Neutrophil (primary cell): ENCODE data around the gene CDH13.

Experiments
- H3K27ac ChIP-seq: fragments of 200-600 bp; sonication (generic); 2 replicates; pipeline ENCODE4 v1.5.1; 2016; ENCODE audit warnings: mild to moderate bottlenecking, moderate library complexity
- H3K27me3 ChIP-seq: fragments of 200-600 bp; sonication (generic); 2 replicates; pipeline ENCODE4 v1.6.0; 2016; ENCODE audit warnings: mild to moderate bottlenecking
- H3K36me3 ChIP-seq: fragments of 200-600 bp; sonication (generic); 2 replicates; pipeline ENCODE4 v1.5.1; 2017
- H3K4me1 ChIP-seq, 2 experiments: fragments of 200-600 bp in 1 of 2; sonication (generic) in 1 of 2; 1 replicate in 1 of 2; 2 replicates in 1 of 2; pipeline versions ENCODE4 v1.5.1 to v1.6.1; 2013 to 2016; ENCODE audit warnings: low read depth in 1 of 2, low read length in 1 of 2, mild to moderate bottlenecking in 1 of 2, moderate library complexity in 1 of 2; ENCODE audit not compliant: control insufficient read depth in 1 of 2, insufficient read depth in 1 of 2
- H3K4me3 ChIP-seq, 2 experiments: fragments of 200-600 bp in 1 of 2; sonication (generic) in 1 of 2; 1 replicate in 1 of 2; 2 replicates in 1 of 2; pipeline ENCODE4 v1.5.1; 2013 to 2016; ENCODE audit warnings: low read depth in 1 of 2, low read length in 1 of 2, mild to moderate bottlenecking in 1 of 2, moderate library complexity in 1 of 2
- H3K9me3 ChIP-seq: fragments of 200-600 bp; sonication (generic); 2 replicates; pipeline ENCODE4 v1.5.1; 2016
- TF ChIP-seq, protein P1 (sequence below): fragments of 200-600 bp; sonication (generic); IDR thresholded peaks from 2 replicates; pipeline ENCODE4 v1.5.1; 2016; ENCODE audit warnings: antibody characterized with exemption

Gene CDH13

DNA sequence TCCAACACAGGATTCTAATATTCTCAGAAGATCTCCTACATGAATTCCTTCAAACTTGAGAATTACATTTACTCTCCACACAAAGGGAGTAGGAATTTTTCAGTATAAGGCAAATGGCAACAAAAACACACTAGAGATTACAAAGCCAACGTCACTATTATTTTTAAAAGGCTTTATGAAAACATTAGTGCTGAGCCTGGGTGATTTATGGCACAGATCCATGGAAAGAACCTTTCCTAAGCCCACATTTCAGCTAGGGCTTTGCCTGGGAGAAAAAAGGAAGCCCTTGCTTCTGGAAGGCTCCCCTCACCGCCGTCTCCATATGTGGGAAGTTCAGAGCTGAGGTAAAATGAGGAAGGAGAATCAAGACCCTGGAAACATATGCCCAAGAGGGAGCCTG, 681.6 kb downstream of the CDH13 start:
- TF ChIP-seq, protein P1, sequence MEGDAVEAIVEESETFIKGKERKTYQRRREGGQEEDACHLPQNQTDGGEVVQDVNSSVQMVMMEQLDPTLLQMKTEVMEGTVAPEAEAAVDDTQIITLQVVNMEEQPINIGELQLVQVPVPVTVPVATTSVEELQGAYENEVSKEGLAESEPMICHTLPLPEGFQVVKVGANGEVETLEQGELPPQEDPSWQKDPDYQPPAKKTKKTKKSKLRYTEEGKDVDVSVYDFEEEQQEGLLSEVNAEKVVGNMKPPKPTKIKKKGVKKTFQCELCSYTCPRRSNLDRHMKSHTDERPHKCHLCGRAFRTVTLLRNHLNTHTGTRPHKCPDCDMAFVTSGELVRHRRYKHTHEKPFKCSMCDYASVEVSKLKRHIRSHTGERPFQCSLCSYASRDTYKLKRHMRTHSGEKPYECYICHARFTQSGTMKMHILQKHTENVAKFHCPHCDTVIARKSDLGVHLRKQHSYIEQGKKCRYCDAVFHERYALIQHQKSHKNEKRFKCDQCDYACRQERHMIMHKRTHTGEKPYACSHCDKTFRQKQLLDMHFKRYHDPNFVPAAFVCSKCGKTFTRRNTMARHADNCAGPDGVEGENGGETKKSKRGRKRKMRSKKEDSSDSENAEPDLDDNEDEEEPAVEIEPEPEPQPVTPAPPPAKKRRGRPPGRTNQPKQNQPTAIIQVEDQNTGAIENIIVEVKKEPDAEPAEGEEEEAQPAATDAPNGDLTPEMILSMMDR = no peak
- Histone ChIP-seq H3K27me3 (no peaks in the 10 kb centered on the region), H3K36me3 (no peaks in the 10 kb centered on the region), H3K4me1 (no peaks in the 10 kb centered on the region), H3K27ac (no peak overlapping the region), H3K9me3 (no peaks in the 10 kb centered on the region), H3K4me3 (no peak overlapping the region)

DNA sequence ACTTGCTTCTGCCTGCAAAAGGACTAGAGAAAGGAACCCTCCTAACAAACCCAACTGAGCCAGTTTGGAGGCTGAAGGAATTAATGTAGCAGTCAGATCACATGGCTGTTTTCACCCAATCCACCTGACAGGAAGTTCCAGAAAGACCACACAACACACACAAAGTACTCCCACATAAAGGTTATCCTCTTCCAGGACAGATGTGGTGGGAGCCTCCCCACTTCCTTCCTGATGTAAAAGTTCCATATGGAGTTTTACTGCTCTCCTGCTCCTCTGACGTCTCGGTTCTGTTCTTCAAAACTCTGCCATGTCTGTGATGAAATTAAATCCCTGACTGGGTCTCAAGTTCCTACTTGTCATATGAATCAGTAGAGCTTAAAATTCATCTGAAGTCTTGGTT, 684.0 kb downstream of the CDH13 start:
- no peaks in the 10 kb centered on the region for H3K27me3 ChIP-seq
- no peak overlapping the region for H3K4me3 ChIP-seq
- no peak overlapping the region for H3K27ac ChIP-seq
- H3K36me3 ChIP-seq = no peaks in the 10 kb centered on the region
- H3K4me1 ChIP-seq = no peaks in the 10 kb centered on the region
- no peaks in the 10 kb centered on the region for H3K9me3 ChIP-seq
- TF ChIP-seq, protein P1 = no peak

DNA sequence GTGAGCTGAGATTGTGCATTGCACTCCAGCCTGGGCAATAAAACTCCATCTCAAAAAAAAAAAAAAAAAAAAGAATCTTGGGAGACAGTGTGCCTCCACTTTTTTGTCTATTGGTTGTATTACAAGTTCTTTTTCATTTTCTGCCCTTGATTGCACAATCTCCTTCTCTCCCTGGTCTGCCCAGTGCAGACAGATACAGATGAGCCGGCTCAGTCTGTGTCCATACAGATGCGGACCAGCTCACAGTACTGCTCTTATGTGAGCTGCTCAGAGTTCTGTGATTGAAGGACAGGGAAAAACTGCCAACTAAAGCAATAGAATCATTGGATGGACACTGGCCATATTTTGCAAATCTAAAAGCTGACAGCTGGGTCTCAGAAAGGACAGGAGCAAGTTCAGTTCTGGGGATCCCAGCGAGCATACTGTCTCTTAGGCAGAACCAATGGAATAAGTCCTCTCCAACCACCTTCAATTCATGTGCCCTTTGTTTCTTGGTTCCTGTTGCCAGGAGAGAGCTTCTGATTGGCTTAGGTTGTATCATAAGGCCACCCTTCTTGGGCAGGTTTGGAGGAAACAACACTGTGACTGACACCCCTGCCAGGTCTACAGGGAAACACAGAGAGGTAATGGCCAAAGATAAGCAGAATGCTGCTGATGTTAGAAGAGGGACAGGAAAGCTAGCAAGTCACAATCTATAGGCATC, 685.4 kb downstream of the CDH13 start:
- Histone ChIP-seq H3K4me3 (no peak overlapping the region), H3K27ac (no peak overlapping the region), H3K9me3 (no peaks in the 10 kb centered on the region), H3K36me3 (no peaks in the 10 kb centered on the region), H3K4me1 (no peaks in the 10 kb centered on the region), H3K27me3 (no peaks in the 10 kb centered on the region)
- TF ChIP-seq, protein P1 = no peak

DNA sequence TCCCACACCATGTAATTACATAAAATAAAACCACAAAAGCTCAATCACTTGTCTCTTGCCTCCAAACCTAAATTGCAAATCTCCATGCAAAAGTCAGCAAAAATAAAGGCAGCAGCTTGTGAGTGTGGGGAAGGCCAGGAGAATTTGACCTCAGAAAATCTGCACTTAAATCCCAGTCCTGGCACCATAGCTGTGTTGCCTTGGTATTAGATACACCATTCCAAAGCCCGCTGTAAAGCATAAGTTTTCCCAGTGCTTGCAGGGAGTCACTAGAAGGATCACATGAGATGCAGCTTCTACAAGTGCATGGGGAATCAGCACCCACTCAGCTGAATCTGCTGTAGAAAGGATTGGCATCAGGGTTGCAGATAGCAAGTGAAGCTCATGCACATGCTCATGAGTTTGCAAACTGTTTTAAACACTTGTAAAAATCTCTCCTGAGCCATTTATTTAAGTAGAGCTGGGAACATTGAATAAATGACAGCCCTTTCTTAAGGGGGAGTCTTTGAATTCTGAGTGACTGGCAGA, 686.0 kb downstream of the CDH13 start:
- no peaks in the 10 kb centered on the region for H3K9me3 ChIP-seq
- TF ChIP-seq, protein P1 = no peak
- no peak overlapping the region for H3K4me3 ChIP-seq
- no peaks in the 10 kb centered on the region for H3K4me1 ChIP-seq
- H3K27ac ChIP-seq = no peak overlapping the region
- no peaks in the 10 kb centered on the region for H3K27me3 ChIP-seq
- no peaks in the 10 kb centered on the region for H3K36me3 ChIP-seq

DNA sequence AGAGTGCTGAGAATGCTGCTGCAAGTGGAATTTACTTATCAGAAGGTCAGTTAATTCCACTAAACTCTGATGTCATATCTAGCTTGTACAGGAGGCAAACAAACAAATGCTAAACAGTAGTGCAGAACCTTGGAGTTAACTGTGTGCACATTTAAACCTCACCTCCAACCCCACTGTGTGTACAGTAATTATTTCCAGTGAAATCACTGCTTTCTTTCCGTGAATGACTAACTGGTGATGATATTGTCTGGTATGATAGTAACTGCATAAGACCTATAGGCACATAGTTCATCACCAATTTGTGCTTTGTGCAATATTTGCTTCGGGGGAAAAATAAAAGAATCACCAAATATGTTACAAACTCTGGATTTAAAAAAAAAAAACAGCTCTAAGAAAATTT, 688.5 kb downstream of the CDH13 start:
- no peaks in the 10 kb centered on the region for H3K9me3 ChIP-seq
- H3K27ac ChIP-seq = no peak overlapping the region
- H3K27me3 ChIP-seq = no peaks in the 10 kb centered on the region
- H3K36me3 ChIP-seq = no peaks in the 10 kb centered on the region
- no peak overlapping the region for H3K4me3 ChIP-seq
- no peaks in the 10 kb centered on the region for H3K4me1 ChIP-seq
- TF ChIP-seq, protein P1 = no peak
